HG03066 (cell line): ENCODE results near the gene GSPT1.
"Not testable (repeated sequence)": the region's sequence is repeated elsewhere in the genome, so short reads cannot be mapped to it uniquely, and the experiment has no call there.

Experiments used
- ATAC-seq: cut with Tn5 transposase; IDR thresholded peaks from one replicate; pipeline ENCODE4 v1.9.1; 2021; ENCODE audit warnings: low read depth; ENCODE audit not compliant: unreplicated experiment

GSPT1 gene

GRCh38 chr16:11823645-11824044 is 92.1 kb downstream of the GSPT1 start:
- not testable (repeated sequence) for ATAC-seq

GRCh38 chr16:11819798-11820197 is 96.0 kb downstream of the GSPT1 start:
- no peak for ATAC-seq

GRCh38 chr16:11818970-11819369 is 96.8 kb downstream of the GSPT1 start:
- not testable (repeated sequence) for ATAC-seq
